HepG2 (cell line): ENCODE data around the gene SGCD. TPM values are rescaled to one million over a fixed set of nuclear protein-coding genes. Genes with fewer than 3 reads are reported as not detected.

Source experiments
- ATAC-seq: fragments of 200-7000 bp; cut with Tn5 transposase; 3 replicates; pipeline ENCODE4 v1.9.1; 2020; ENCODE audit warnings: mild to moderate bottlenecking, moderate library complexity
- BruUV-seq: library from RNA; stranded (reverse); fragments of 400-500 nt; replicated peaks from 2 replicates; lab custom pipeline; 2021; lab: Mats Ljungman, UMichigan
- CTCF ChIA-PET: fragments of 300-600 bp; formaldehyde crosslinking; extraction: SDS; loops from one replicate; lab custom pipeline; 2021; ENCODE audit warnings: low total read pairs, inconsistent platforms, low intra/inter-chr PET ratio; lab: Yijun Ruan, JAX
- POLR2A ChIA-PET: fragments of 350-600 bp; sonication (Branson Sonifier 250); formaldehyde crosslinking; loops from one replicate; lab custom pipeline; 2020; ENCODE audit warnings: antibody characterized with exemption, inconsistent platforms; lab: Yijun Ruan, JAX
- DNase-seq: peaks from one replicate; pipeline ENCODE4 v3.0.0-alpha.2; 2015; ENCODE audit warnings: low spot score
- FAIRE-seq: peaks from 3 replicates; lab custom pipeline; 2011; peaks lifted over from hg19 to GRCh38; lab: Jason Lieb, UNC
- H2AFZ ChIP-seq: one replicate; pipeline ENCODE4 v1.6.1; 2011; ENCODE audit warnings: low read length, inconsistent platforms
- H3K27ac ChIP-seq: fragments of 300-600 bp; 3 replicates; pipeline ENCODE4 v1.8.0; 2011; ENCODE audit warnings: mixed run types, mild to moderate bottlenecking, mixed read lengths, low read length, inconsistent platforms; ENCODE audit not compliant: insufficient read depth; ENCODE audit errors: extremely low read length
- H3K27me3 ChIP-seq, 2 experiments: fragments of 200-600 bp in 1 of 2; 2 replicates in 1 of 2; 3 replicates in 1 of 2; pipeline versions ENCODE4 v1.6.0 to v1.8.0; 2011; ENCODE audit warnings: low read length in 2 of 2, mild to moderate bottlenecking in 2 of 2, moderate library complexity in 2 of 2, inconsistent platforms in 1 of 2; ENCODE audit not compliant: insufficient read depth in 2 of 2, control insufficient read depth in 1 of 2
- H3K36me3 ChIP-seq, 2 experiments: fragments of 200-600 bp in 1 of 2; replicated peaks in 1 of 2; 2 replicates in 1 of 2; 3 replicates in 1 of 2; pipeline versions ENCODE4 v1.5.1 to v1.8.0; 2011; ENCODE audit warnings: low read length in 2 of 2, inconsistent platforms in 1 of 2; ENCODE audit not compliant: insufficient read depth in 2 of 2, control insufficient read depth in 1 of 2
- H3K4me1 ChIP-seq: 2 replicates; pipeline ENCODE4 v1.5.1; 2012; ENCODE audit warnings: low read length, inconsistent platforms; ENCODE audit not compliant: insufficient read depth
- H3K4me2 ChIP-seq: 2 replicates; pipeline ENCODE4 v1.6.0; 2011; ENCODE audit warnings: low read depth, low read length, inconsistent platforms
- H3K4me3 ChIP-seq, 3 experiments: fragments of 200-600 bp in 1 of 3; sonication (generic), shearing (Covaris generic) in 1 of 3; replicated peaks in 1 of 3; 2 replicates each; pipeline ENCODE4 v1.5.1; 2011 to 2016; ENCODE audit warnings: low read length in 3 of 3, inconsistent platforms in 2 of 3, low read depth in 2 of 3, mild to moderate bottlenecking in 2 of 3, control low read depth in 1 of 3, mixed read lengths in 1 of 3; ENCODE audit not compliant: insufficient read depth in 1 of 3
- H3K79me2 ChIP-seq: one replicate; pipeline ENCODE4 v1.6.1; 2011; ENCODE audit warnings: low read length, inconsistent platforms; ENCODE audit not compliant: insufficient read depth
- H3K9ac ChIP-seq: 2 replicates; pipeline ENCODE4 v1.6.0; 2011; ENCODE audit warnings: mild to moderate bottlenecking, low read depth, low read length, inconsistent platforms; ENCODE audit not compliant: insufficient read depth
- H3K9me3 ChIP-seq: 2 replicates; pipeline ENCODE4 v1.5.1; 2012; ENCODE audit warnings: mild to moderate bottlenecking, low read length
- H4K20me1 ChIP-seq: 2 replicates; pipeline ENCODE4 v1.6.0; 2011; ENCODE audit warnings: inconsistent platforms, mild to moderate bottlenecking, low read length, moderate library complexity; ENCODE audit not compliant: insufficient read depth
- E2F2 ChIP-seq: sonication (generic); formaldehyde crosslinking; IDR thresholded peaks from 2 replicates; pipeline ENCODE4 v1.4.0; 2020; ENCODE audit warnings: missing genetic modification reagents, borderline replicate concordance
- MAFG ChIP-seq: sonication (generic); formaldehyde crosslinking; IDR thresholded peaks from 2 replicates; pipeline ENCODE4 v1.5.1; 2020; ENCODE audit warnings: mild to moderate bottlenecking, missing genetic modification reagents
- MIER2 ChIP-seq: IDR thresholded peaks from 2 replicates; pipeline ENCODE4 v1.6.1; 2016; ENCODE audit warnings: missing biosample characterization, missing genetic modification reagents
- RCOR2 ChIP-seq: IDR thresholded peaks from 2 replicates; pipeline ENCODE4 v1.6.1; 2016; ENCODE audit warnings: missing biosample characterization, missing genetic modification reagents
- REST ChIP-seq, 2 experiments: IDR thresholded peaks; 2 replicates each; pipeline ENCODE4 v1.6.1; 2011 to 2012; ENCODE audit warnings: low read length in 2 of 2, borderline replicate concordance in 1 of 2, low read depth in 1 of 2, mild to moderate bottlenecking in 1 of 2, moderate library complexity in 1 of 2
- TFAP4 ChIP-seq: sonication (generic); IDR thresholded peaks from 2 replicates; pipeline ENCODE4 v1.6.1; 2016; ENCODE audit warnings: low read depth, borderline replicate concordance
- YEATS2 ChIP-seq: sonication (generic); formaldehyde crosslinking; IDR thresholded peaks from 2 replicates; pipeline ENCODE4 v1.4.0; 2020; ENCODE audit warnings: missing genetic modification reagents, borderline replicate concordance
- ZNF703 ChIP-seq: sonication (generic); formaldehyde crosslinking; IDR thresholded peaks from 2 replicates; pipeline ENCODE4 v1.5.1; 2020; ENCODE audit warnings: missing genetic modification reagents, mild to moderate bottlenecking, moderate library complexity, borderline replicate concordance
- WGBS: methylation state at CpG from one replicate; pipeline ENCODE4 v1.1.6; 2017; ENCODE audit warnings: low lambda C conversion rate; 5-methylcytosine and 5-hydroxymethylcytosine counted together
- in situ Hi-C: cut with HindIII; loops from 2 replicates; pipeline ENCODE4 v1.10.0; 2017; ENCODE audit warnings: low pct_unique_long_range_greater_than_20kb; ENCODE audit not compliant: extremely low pct_ligation_motif_present
- intact Hi-C: fragments of 100-400 bp; cut with micrococcal nuclease; formaldehyde crosslinking; loops from one replicate; pipeline ENCODE4 v1.10.0; 2022; ENCODE audit not compliant: unreplicated experiment
- polyA plus RNA-seq, 8 experiments: library from polyadenylated mRNA; depleted of rRNA in 3 of 8; stranded (reverse) in 7 of 8; unstranded in 1 of 8; fragments of >200 nt; fragmentation: Illumina TruSeq in 4 of 8; extraction: Trizol in 4 of 8; gene quantifications; 2 replicates each; pipeline versions ENCODE4 v1.2.1 to v1.2.3, GENCODE V29; 2011 to 2016; ENCODE audit warnings: low read depth in 4 of 8, missing spikeins in 1 of 8, mixed read lengths in 1 of 8; ENCODE audit not compliant: insufficient read depth in 1 of 8
- total RNA-seq, 5 experiments: library from RNA; depleted of rRNA; stranded (reverse); fragments of >200 nt; fragmentation: Illumina TruSeq; extraction: Trizol; gene quantifications; 2 replicates each; pipeline ENCODE4 v1.2.3, GENCODE V29; 2016; ENCODE audit warnings: low read depth in 1 of 5

Gene SGCD
- total and polyA plus RNA-seq, 2 of the 13 experiments (the other 11 are each of a cell fraction or from before 2014, with no cell fraction given), result not detected

- TF ChIP-seq YEATS2 (no peak), MIER2 (CRISPR knock-in tag) (no peak), RCOR2 (no peak), MAFG (no peak), ZNF703 (CRISPR knock-in tag) (no peak), E2F2 (CRISPR knock-in tag) (no peak), REST (IDR thresholded peaks at IDR 0.05; ENCODE audit: borderline replicate concordance in 1 of 2, low read depth in 1 of 2, low read length in 2 of 2) (no peak), TFAP4 (no peak)
- no peaks in the 10 kb centered on the region for H3K79me2 ChIP-seq
- FAIRE-seq (no peak), ATAC-seq (no peak), DNase-seq (no peak)
- WGBS, result 63% methylated on average over 3 of the region's 3 CpGs
- ChIA-PET CTCF (no interaction called here), POLR2A (no interaction called here)
- intact Hi-C loops, result no loop called here
- no peaks in the 10 kb centered on the region for H3K4me1 ChIP-seq
- in situ Hi-C loops, result loop anchor here (5.0 kb wide), 1 partner anchor 150 kb away; no protein-coding TSS in a partner anchor
- H3K4me3 ChIP-seq, result no peak overlapping the region
- H2AFZ ChIP-seq, result no peak overlapping the region
- no peak overlapping the region for H3K27ac ChIP-seq
- no peaks in the 10 kb centered on the region for H4K20me1 ChIP-seq
- no peak overlapping the region for H3K4me2 ChIP-seq
- no TSS peak for BruUV-seq
- H3K9ac ChIP-seq, result no peak overlapping the region
- H3K36me3 ChIP-seq, result no peaks in the 10 kb centered on the region
- H3K9me3 ChIP-seq, result no peaks in the 10 kb centered on the region
- no peaks in the 10 kb centered on the region; a peak in 1 of 5 replicates for H3K27me3 ChIP-seq
Observed at GRCh38 chr5:156667616-156668015, 340.7 kb downstream of the SGCD start.
